HCT116 (cell line): ENCODE data around the gene PRKX.

Experiments
- CTCF ChIP-seq, 3 experiments: fragments of 200-600 bp in 1 of 3; sonication (generic) in 1 of 3; IDR thresholded peaks in 2 of 3; conservative IDR thresholded peaks in 1 of 3; 2 replicates each; pipeline ENCODE4 v1.5.1; 2012 to 2017; ENCODE audit warnings: low read depth in 2 of 3, low read length in 2 of 3, antibody characterized with exemption in 1 of 3, borderline replicate concordance in 1 of 3, control low read depth in 1 of 3, mild to moderate bottlenecking in 1 of 3, mixed read lengths in 1 of 3, mixed run types in 1 of 3, moderate library complexity in 1 of 3; ENCODE audit not compliant: insufficient read depth in 1 of 3
- EZH2 ChIP-seq: fragments of 200-600 bp; sonication (generic); IDR thresholded peaks from 2 replicates; pipeline ENCODE4 v1.6.1; 2017; ENCODE audit warnings: antibody characterized with exemption, mixed run types
- POLR2A ChIP-seq: IDR thresholded peaks from 2 replicates; pipeline ENCODE4 v1.7.0; 2011; ENCODE audit warnings: borderline replicate concordance; ENCODE audit not compliant: insufficient read depth, insufficient read length; ENCODE audit errors: extremely low read depth
- RAD21 ChIP-seq: IDR thresholded peaks from 2 replicates; pipeline ENCODE4 v1.6.1; 2012; ENCODE audit warnings: low read depth, mild to moderate bottlenecking
- SIN3A ChIP-seq: IDR thresholded peaks from 2 replicates; pipeline ENCODE4 v1.6.1; 2012; ENCODE audit warnings: low read depth
- YY1 ChIP-seq: IDR thresholded peaks from 2 replicates; pipeline ENCODE4 v1.6.1; 2011; ENCODE audit warnings: low read length, low read depth, moderate library complexity, mild to moderate bottlenecking; ENCODE audit not compliant: insufficient replicate concordance; ENCODE audit errors: extremely low read depth
- ZBTB33 ChIP-seq: IDR thresholded peaks from 2 replicates; pipeline ENCODE4 v1.6.1; 2011; ENCODE audit warnings: mild to moderate bottlenecking, low read length, moderate library complexity; ENCODE audit not compliant: insufficient replicate concordance; ENCODE audit errors: extremely low read depth
- ZNF274 ChIP-seq: fragments of 200-500 bp; sonication (Bioruptor generic); IDR thresholded peaks from 2 replicates; pipeline ENCODE4 v1.6.1; 2014; ENCODE audit warnings: mild to moderate bottlenecking, low read depth, low read length, inconsistent platforms

GRCh38 chrX:3563451-3563850, 150.0 kb downstream of the PRKX start:
- TF ChIP-seq CTCF (IDR thresholded peaks at IDR 0.05 in 2 of 3, conservative IDR thresholded peaks at IDR 0.05 in 1 of 3; ENCODE audit: borderline replicate concordance in 1 of 3, insufficient read depth in 1 of 3, low read depth in 2 of 3, low read length in 2 of 3): no peak
- no peak for TF ChIP-seq ZNF274
- no peak for TF ChIP-seq ZBTB33
- no peak for TF ChIP-seq EZH2
- TF ChIP-seq RAD21: no peak
- no peak for TF ChIP-seq POLR2A
- no peak for TF ChIP-seq YY1
- TF ChIP-seq SIN3A: no peak
